Transverse colon (tissue), 3 donors: ENCODE measurements around the gene ST8SIA5.

ENCODE experiments used
- POLR2A ChIP-seq: fragments of 450-650 bp; IDR thresholded peaks from one replicate; pipeline ENCODE4 v1.6.1; 2016; ENCODE audit warnings: antibody characterized with exemption, mild to moderate bottlenecking, moderate library complexity
- POLR2AphosphoS5 ChIP-seq, 3 donors: sonication (generic); formaldehyde crosslinking; IDR thresholded peaks; one replicate each; pipeline ENCODE4 v1.6.1; 2016; ENCODE audit warnings: antibody characterized with exemption in 3 of 3

GRCh38 chr18:46764586-46764985, 7.7 kb upstream of the ST8SIA5 start:
- TF ChIP-seq POLR2AphosphoS5 (IDR thresholded peaks at IDR 0.05) (no peak), POLR2A (no peak)
